DND-41 (cell line): ENCODE measurements around the gene TMEM97.

Experiments
- ATAC-seq: fragments of 200-7000 bp; cut with Tn5 transposase; 3 replicates; pipeline ENCODE4 v1.9.1; 2021; ENCODE audit warnings: low read depth; ENCODE audit not compliant: insufficient read depth
- DNase-seq: peaks from one replicate; pipeline ENCODE4 v3.0.0-alpha.2; 2020
- H2AFZ ChIP-seq: 2 replicates; pipeline ENCODE4 v1.6.0; 2012; ENCODE audit warnings: low read depth, low read length
- H3K27ac ChIP-seq: 2 replicates; pipeline ENCODE4 v1.5.1; 2012; ENCODE audit warnings: low read length, inconsistent platforms
- H3K27me3 ChIP-seq: fragments of 200-600 bp; sonication (generic); 2 replicates; pipeline ENCODE4 v1.6.0; 2012; ENCODE audit warnings: low read length, mild to moderate bottlenecking, inconsistent platforms; ENCODE audit not compliant: insufficient read depth, poor library complexity
- H3K36me3 ChIP-seq: 2 replicates; pipeline ENCODE4 v1.5.1; 2012; ENCODE audit warnings: low read length, inconsistent platforms; ENCODE audit not compliant: insufficient read depth
- H3K4me1 ChIP-seq: 2 replicates; pipeline ENCODE4 v1.5.1; 2012; ENCODE audit warnings: mild to moderate bottlenecking, low read length; ENCODE audit not compliant: insufficient read depth
- H3K4me2 ChIP-seq: 2 replicates; pipeline ENCODE4 v1.6.0; 2012; ENCODE audit warnings: mild to moderate bottlenecking, moderate library complexity, low read length, inconsistent platforms; ENCODE audit not compliant: insufficient read depth
- H3K4me3 ChIP-seq, 2 experiments: fragments of 200-600 bp in 1 of 2; shearing (Covaris generic) in 1 of 2; 2 replicates each; pipeline ENCODE4 v1.5.1; 2012 to 2016; ENCODE audit warnings: inconsistent platforms in 2 of 2, low read length in 2 of 2, mild to moderate bottlenecking in 2 of 2, low read depth in 1 of 2, moderate library complexity in 1 of 2
- H3K79me2 ChIP-seq: 2 replicates; pipeline ENCODE4 v1.6.0; 2012; ENCODE audit warnings: low read length, inconsistent platforms; ENCODE audit not compliant: insufficient read depth
- H3K9ac ChIP-seq: 2 replicates; pipeline ENCODE4 v1.6.0; 2012; ENCODE audit warnings: low read depth, mild to moderate bottlenecking, inconsistent platforms, low read length, moderate library complexity
- H3K9me3 ChIP-seq: 2 replicates; pipeline ENCODE4 v1.5.1; 2012; ENCODE audit warnings: low read length, moderate library complexity, mild to moderate bottlenecking, inconsistent platforms; ENCODE audit not compliant: insufficient read depth, severe bottlenecking
- H4K20me1 ChIP-seq: 2 replicates; pipeline ENCODE4 v1.6.0; 2012; ENCODE audit warnings: low read length; ENCODE audit not compliant: insufficient read depth
- CTCF ChIP-seq: IDR thresholded peaks from 2 replicates; pipeline ENCODE4 v1.5.1; 2012; ENCODE audit warnings: borderline replicate concordance, low read length, moderate library complexity, mild to moderate bottlenecking; ENCODE audit not compliant: poor library complexity, severe bottlenecking; ENCODE audit errors: extremely low read depth
- EZH2 ChIP-seq: IDR thresholded peaks from 3 replicates; pipeline ENCODE4 v1.6.1; 2012; ENCODE audit warnings: borderline replicate concordance, low read depth, mild to moderate bottlenecking, moderate library complexity, low read length, inconsistent platforms; ENCODE audit not compliant: severe bottlenecking

TMEM97 gene

GRCh38 chr17:28306954-28307401, 12.0 kb upstream of the TMEM97 start:
- TF ChIP-seq CTCF (no peak), EZH2 (no peak)
- no peaks in the 10 kb centered on the region for H3K4me1 ChIP-seq
- H3K27ac ChIP-seq = no peak overlapping the region
- no peak for ATAC-seq
- no peaks in the 10 kb centered on the region for H3K36me3 ChIP-seq
- DNase-seq = no peak
- H3K4me3 ChIP-seq = no peak overlapping the region
- peaks cover 4% of the 10 kb centered on the region for H3K27me3 ChIP-seq
- H4K20me1 ChIP-seq = no peaks in the 10 kb centered on the region
- no peaks in the 10 kb centered on the region for H3K79me2 ChIP-seq
- no peaks in the 10 kb centered on the region for H3K9me3 ChIP-seq
- no peak overlapping the region for H3K4me2 ChIP-seq
- no peak overlapping the region for H3K9ac ChIP-seq
- no peak overlapping the region for H2AFZ ChIP-seq

DNA sequence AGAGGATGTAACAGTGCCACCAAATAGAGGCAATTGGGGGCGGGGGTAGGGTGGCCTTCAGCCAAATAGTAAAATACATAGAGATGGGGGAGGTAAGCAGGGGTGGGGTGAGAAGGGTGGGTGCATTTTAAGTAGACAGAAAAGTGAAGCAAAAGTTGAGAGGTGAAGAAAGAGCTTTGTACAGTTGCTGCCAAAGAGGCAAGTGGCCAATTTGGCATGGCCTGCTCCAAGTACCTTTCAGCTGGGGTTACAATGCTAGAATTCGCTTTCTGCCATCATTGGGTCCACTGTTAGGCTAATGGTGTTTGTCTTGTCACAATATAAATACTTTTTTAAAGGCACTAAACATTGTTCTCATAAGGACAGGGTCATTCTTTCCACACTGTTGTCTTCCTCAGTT, 5.2 kb upstream of the TMEM97 start:
- no peak overlapping the region for H3K9ac ChIP-seq
- ATAC-seq = no peak
- peaks cover 11% of the 10 kb centered on the region for H3K27me3 ChIP-seq
- peaks cover 14% of the 10 kb centered on the region for H3K4me1 ChIP-seq
- no peak overlapping the region for H3K4me2 ChIP-seq
- H3K27ac ChIP-seq = no peak overlapping the region
- H3K4me3 ChIP-seq = no peak overlapping the region
- H2AFZ ChIP-seq = no peak overlapping the region
- H3K79me2 ChIP-seq = peaks cover 3% of the 10 kb centered on the region
- DNase-seq = no peak
- H3K9me3 ChIP-seq = no peaks in the 10 kb centered on the region
- no peaks in the 10 kb centered on the region for H4K20me1 ChIP-seq
- TF ChIP-seq CTCF (no peak), EZH2 (no peak)
- no peaks in the 10 kb centered on the region for H3K36me3 ChIP-seq

GRCh38 chr17:28315846-28316705, 2.9 kb upstream of the TMEM97 start:
- Histone ChIP-seq H3K27ac (no peak overlapping the region), H3K36me3 (peaks cover 11% of the 10 kb centered on the region), H4K20me1 (peaks cover 7% of the 10 kb centered on the region; the same call in 1 of the 2 replicates), H3K4me3 (no peak overlapping the region), H3K4me2 (no peak overlapping the region), H3K9me3 (no peaks in the 10 kb centered on the region), H2AFZ (no peak overlapping the region), H3K4me1 (peaks cover 29% of the 10 kb centered on the region), H3K9ac (no peak overlapping the region), H3K27me3 (peaks cover 11% of the 10 kb centered on the region), H3K79me2 (peaks cover 25% of the 10 kb centered on the region)
- ATAC-seq = no peak
- TF ChIP-seq CTCF (no peak), EZH2 (no peak)
- DNase-seq = no peak
